ENCODE results near the gene CCDC148. TPM values are rescaled to one million over a fixed set of nuclear protein-coding genes. Genes with fewer than 3 reads are reported as not detected.

The CCDC148 gene
- total RNA-seq, 1 donor from 2014 or later: 1.8 TPM

GRCh38 chr2:158134055-158134454, 322.5 kb downstream of the CCDC148 start:
- Mint-ChIP-seq H3K27ac (ENCODE audit: unreplicated experiment) (no peak overlapping the region), H3K36me3 (ENCODE audit: unreplicated experiment) (no peaks in the 10 kb centered on the region), H3K9me3 (ENCODE audit: unreplicated experiment) (no peaks in the 10 kb centered on the region), H3K4me3 (ENCODE audit: unreplicated experiment) (no peak overlapping the region), H3K4me1 (ENCODE audit: low read depth, unreplicated experiment) (no peaks in the 10 kb centered on the region), H3K27me3 (ENCODE audit: unreplicated experiment) (no peaks in the 10 kb centered on the region)
- DNase-seq: no peak
- no peak for TF ChIP-seq CTCF (IDR thresholded peaks at IDR 0.05; ENCODE audit: partially characterized antibody, unreplicated experiment)

GRCh38 chr2:158131919-158132566, 324.5 kb downstream of the CCDC148 start:
- Mint-ChIP-seq H3K27me3 (ENCODE audit: unreplicated experiment) (no peaks in the 10 kb centered on the region), H3K9me3 (ENCODE audit: unreplicated experiment) (no peaks in the 10 kb centered on the region), H3K27ac (ENCODE audit: unreplicated experiment) (no peak overlapping the region), H3K4me1 (ENCODE audit: low read depth, unreplicated experiment) (no peaks in the 10 kb centered on the region), H3K36me3 (ENCODE audit: unreplicated experiment) (no peaks in the 10 kb centered on the region), H3K4me3 (ENCODE audit: unreplicated experiment) (no peak overlapping the region)
- TF ChIP-seq CTCF (IDR thresholded peaks at IDR 0.05; ENCODE audit: partially characterized antibody, unreplicated experiment): no peak
- DNase-seq: no peak

- Mint-ChIP-seq H3K4me3 (ENCODE audit: unreplicated experiment) (no peak overlapping the region), H3K27ac (ENCODE audit: unreplicated experiment) (no peak overlapping the region), H3K4me1 (ENCODE audit: low read depth, unreplicated experiment) (no peaks in the 10 kb centered on the region), H3K36me3 (ENCODE audit: unreplicated experiment) (no peaks in the 10 kb centered on the region), H3K9me3 (ENCODE audit: unreplicated experiment) (no peaks in the 10 kb centered on the region), H3K27me3 (ENCODE audit: unreplicated experiment) (no peaks in the 10 kb centered on the region)
- TF ChIP-seq CTCF (IDR thresholded peaks at IDR 0.05; ENCODE audit: partially characterized antibody, unreplicated experiment): no peak
- no peak for DNase-seq
Measured at GRCh38 chr2:158131483-158131912, 325.1 kb downstream of the CCDC148 start.

- no peak for DNase-seq
- Mint-ChIP-seq H3K9me3 (ENCODE audit: unreplicated experiment) (no peaks in the 10 kb centered on the region), H3K4me1 (ENCODE audit: low read depth, unreplicated experiment) (no peaks in the 10 kb centered on the region), H3K27me3 (ENCODE audit: unreplicated experiment) (no peaks in the 10 kb centered on the region), H3K27ac (ENCODE audit: unreplicated experiment) (no peak overlapping the region), H3K4me3 (ENCODE audit: unreplicated experiment) (no peak overlapping the region), H3K36me3 (ENCODE audit: unreplicated experiment) (no peaks in the 10 kb centered on the region)
- no peak for TF ChIP-seq CTCF (IDR thresholded peaks at IDR 0.05; ENCODE audit: partially characterized antibody, unreplicated experiment)
Measured at GRCh38 chr2:158130832-158131473, 325.6 kb downstream of the CCDC148 start.

GRCh38 chr2:158129037-158129436, 327.5 kb downstream of the CCDC148 start:
- H3K4me3 Mint-ChIP-seq (ENCODE audit: unreplicated experiment): no peak overlapping the region
- H3K36me3 Mint-ChIP-seq (ENCODE audit: unreplicated experiment): no peaks in the 10 kb centered on the region
- DNase-seq: no peak

More at GRCh38 chr2:158129037-158129436, 327.5 kb downstream of the CCDC148 start:
- no peaks in the 10 kb centered on the region for H3K9me3 Mint-ChIP-seq (ENCODE audit: unreplicated experiment)
- no peak for TF ChIP-seq CTCF (IDR thresholded peaks at IDR 0.05; ENCODE audit: partially characterized antibody, unreplicated experiment)
- no peak overlapping the region for H3K27ac Mint-ChIP-seq (ENCODE audit: unreplicated experiment)
- no peaks in the 10 kb centered on the region for H3K27me3 Mint-ChIP-seq (ENCODE audit: unreplicated experiment)
- no peaks in the 10 kb centered on the region for H3K4me1 Mint-ChIP-seq (ENCODE audit: low read depth, unreplicated experiment)

Measured in glutamatergic neuron (in vitro differentiated cells).